GM10847 (cell line): ENCODE measurements around the gene CASQ1.

Source experiments
- POLR2A ChIP-seq: IDR thresholded peaks from 2 replicates; pipeline ENCODE4 v1.6.1; 2011; ENCODE audit not compliant: insufficient read length; ENCODE audit errors: extremely low read depth

Gene CASQ1

GRCh38 chr1:160224606-160225005 is 34.2 kb downstream of the CASQ1 start:
- no peak for TF ChIP-seq POLR2A

GRCh38 chr1:160225345-160225744 is 35.0 kb downstream of the CASQ1 start:
- TF ChIP-seq POLR2A: no peak

- no peak for TF ChIP-seq POLR2A
Measured at GRCh38 chr1:160226623-160227022, 36.2 kb downstream of the CASQ1 start.

GRCh38 chr1:160227034-160227433 is 36.7 kb downstream of the CASQ1 start:
- no peak for TF ChIP-seq POLR2A

GRCh38 chr1:160227561-160227960 is 37.2 kb downstream of the CASQ1 start:
- no peak for TF ChIP-seq POLR2A

- no peak for TF ChIP-seq POLR2A
Measured at GRCh38 chr1:160228431-160228830, 38.1 kb downstream of the CASQ1 start.

- no peak for TF ChIP-seq POLR2A
Measured at GRCh38 chr1:160232911-160233310, 42.5 kb downstream of the CASQ1 start.

GRCh38 chr1:160236806-160237205 is 46.4 kb downstream of the CASQ1 start:
- no peak for TF ChIP-seq POLR2A

GRCh38 chr1:160237558-160237957 is 47.2 kb downstream of the CASQ1 start:
- no peak for TF ChIP-seq POLR2A

GRCh38 chr1:160238408-160238807 is 48.0 kb downstream of the CASQ1 start:
- no peak for TF ChIP-seq POLR2A

- TF ChIP-seq POLR2A: no peak
Measured at GRCh38 chr1:160239582-160240299, 49.4 kb downstream of the CASQ1 start.

- TF ChIP-seq POLR2A: no peak
Measured at GRCh38 chr1:160243767-160244166, 53.4 kb downstream of the CASQ1 start.

GRCh38 chr1:160244209-160244608 is 53.8 kb downstream of the CASQ1 start:
- no peak for TF ChIP-seq POLR2A

- no peak for TF ChIP-seq POLR2A
Measured at GRCh38 chr1:160245434-160245833, 55.1 kb downstream of the CASQ1 start.

- TF ChIP-seq POLR2A: no peak
Measured at GRCh38 chr1:160247053-160247452, 56.7 kb downstream of the CASQ1 start.

- no peak for TF ChIP-seq POLR2A
Measured at GRCh38 chr1:160251011-160251410, 60.6 kb downstream of the CASQ1 start.
